VCaP (cell line): ENCODE measurements around the gene ZNF611.
"Not testable (repeated sequence)": the region's sequence is repeated elsewhere in the genome, so short reads cannot be mapped to it uniquely, and the experiment has no call there.

Experiments used
- H3K27ac ChIP-seq: fragments of 450-650 bp; 2 replicates; pipeline ENCODE4 v1.5.1; 2017
- TF ChIP-seq, protein P1 (sequence below): fragments of 450-650 bp; conservative IDR thresholded peaks from 2 replicates; pipeline ENCODE4 v1.5.1; 2017; ENCODE audit warnings: mild to moderate bottlenecking, moderate library complexity

ZNF611 gene

DNA sequence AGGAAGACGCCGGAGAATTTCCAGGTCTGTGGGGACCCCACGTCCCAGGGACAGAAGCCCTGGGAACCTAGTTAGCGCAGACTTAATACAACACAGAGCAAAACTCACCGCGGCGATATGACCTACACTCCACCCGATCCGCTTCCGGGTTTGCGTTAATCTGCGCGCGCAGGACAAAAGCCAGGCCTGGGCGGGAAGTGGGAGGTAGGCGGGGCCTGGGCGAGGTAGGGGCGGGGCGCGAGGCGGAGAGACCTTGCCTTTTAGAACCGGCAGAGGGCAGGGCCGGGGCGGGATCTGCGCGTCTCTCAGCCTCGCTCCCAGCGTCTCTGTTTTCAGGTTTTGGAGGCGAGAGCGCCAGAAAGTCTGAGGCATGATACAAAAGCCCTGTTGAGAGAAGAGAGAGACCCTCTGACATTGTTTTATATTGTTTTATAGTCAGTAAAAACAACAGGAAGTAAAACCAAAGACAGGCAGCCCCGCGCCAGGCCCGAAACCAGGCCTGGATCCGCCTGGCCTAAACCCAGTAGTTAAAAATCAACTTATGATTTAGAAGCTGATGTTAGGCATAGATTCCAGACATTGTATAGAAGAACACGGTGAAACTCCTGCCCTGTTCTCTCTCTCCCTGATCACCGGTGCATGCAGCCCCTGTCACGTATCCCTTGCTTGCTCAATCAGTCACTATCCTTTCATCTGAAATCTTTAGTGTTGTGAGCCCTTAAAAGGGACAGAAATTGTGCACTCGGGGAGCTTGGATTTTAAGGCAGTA is at the start of gene ZNF611:
ZNF611 (minus strand) TSS at position 152 of the 769 bp plus-strand sequence. CDS start 19,150 bp downstream, outside the sequence.
- TF ChIP-seq, protein P1, sequence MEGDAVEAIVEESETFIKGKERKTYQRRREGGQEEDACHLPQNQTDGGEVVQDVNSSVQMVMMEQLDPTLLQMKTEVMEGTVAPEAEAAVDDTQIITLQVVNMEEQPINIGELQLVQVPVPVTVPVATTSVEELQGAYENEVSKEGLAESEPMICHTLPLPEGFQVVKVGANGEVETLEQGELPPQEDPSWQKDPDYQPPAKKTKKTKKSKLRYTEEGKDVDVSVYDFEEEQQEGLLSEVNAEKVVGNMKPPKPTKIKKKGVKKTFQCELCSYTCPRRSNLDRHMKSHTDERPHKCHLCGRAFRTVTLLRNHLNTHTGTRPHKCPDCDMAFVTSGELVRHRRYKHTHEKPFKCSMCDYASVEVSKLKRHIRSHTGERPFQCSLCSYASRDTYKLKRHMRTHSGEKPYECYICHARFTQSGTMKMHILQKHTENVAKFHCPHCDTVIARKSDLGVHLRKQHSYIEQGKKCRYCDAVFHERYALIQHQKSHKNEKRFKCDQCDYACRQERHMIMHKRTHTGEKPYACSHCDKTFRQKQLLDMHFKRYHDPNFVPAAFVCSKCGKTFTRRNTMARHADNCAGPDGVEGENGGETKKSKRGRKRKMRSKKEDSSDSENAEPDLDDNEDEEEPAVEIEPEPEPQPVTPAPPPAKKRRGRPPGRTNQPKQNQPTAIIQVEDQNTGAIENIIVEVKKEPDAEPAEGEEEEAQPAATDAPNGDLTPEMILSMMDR = peak; percentile 55
- peak within 1 kb of the TSS; percentile 94 for H3K27ac ChIP-seq

GRCh38 chr19:52782864-52783263 is 48.0 kb upstream of the ZNF611 start:
- not testable (repeated sequence) for H3K27ac ChIP-seq

- no peak overlapping the region for H3K27ac ChIP-seq
- TF ChIP-seq, protein P1 = no peak
Measured at GRCh38 chr19:52778811-52779210, 44.0 kb upstream of the ZNF611 start.

DNA sequence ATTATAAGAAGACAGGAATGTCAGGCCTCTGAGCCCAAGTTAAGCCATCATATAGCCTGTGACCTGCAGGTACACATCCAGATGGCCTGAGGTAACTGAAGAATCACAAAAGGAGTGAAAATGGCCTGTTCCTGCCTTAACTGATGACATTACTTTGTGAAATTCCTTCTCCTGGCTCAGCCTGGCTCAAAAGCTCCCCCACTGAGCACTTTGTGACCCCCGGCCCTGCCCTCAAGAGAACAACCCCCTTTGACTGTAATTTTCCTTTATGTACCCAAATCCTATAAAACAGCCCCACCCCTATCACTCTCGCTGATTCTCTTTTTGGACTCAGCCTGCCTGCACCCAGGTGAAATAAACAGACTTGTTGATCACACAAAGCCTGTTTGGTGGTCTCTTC is 21.6 kb upstream of the ZNF611 start:
- not testable (repeated sequence) for H3K27ac ChIP-seq

GRCh38 chr19:52749780-52750179 is 14.9 kb upstream of the ZNF611 start:
- H3K27ac ChIP-seq = 0 out of 2 replicates have a peak overlapping the region, but pooled peaks have one; percentile 5

DNA sequence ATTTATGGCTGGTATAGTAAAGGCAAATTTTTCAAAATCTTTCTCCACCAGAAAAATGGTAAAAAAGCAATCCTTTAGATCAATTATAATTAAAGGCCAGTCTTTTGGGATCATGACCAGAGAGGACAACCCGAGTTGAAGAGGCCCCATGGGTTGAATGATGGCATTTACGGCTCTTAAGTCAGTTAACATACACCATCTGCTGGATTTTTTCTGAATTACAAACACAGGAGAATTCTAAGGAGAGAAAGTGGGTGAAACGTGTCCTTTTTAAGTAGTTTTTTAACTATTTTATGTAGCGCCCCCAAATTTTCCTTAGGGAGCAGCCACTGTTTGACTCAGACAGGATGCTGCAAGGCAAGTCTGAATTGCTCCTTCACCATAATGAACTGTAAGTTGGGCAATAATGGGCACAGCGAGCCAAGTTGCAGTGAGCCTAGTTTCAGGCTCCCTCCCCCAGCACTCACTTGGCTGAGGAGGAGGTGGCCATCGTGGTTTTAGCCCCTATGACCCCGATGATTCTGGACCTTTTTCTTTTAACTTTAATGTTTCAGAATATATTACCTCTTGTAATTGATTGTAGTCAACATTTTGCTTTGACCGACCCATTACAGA is 13.6 kb upstream of the ZNF611 start:
- H3K27ac ChIP-seq = no peak overlapping the region
- TF ChIP-seq, protein P1 = peak; percentile 79

More at GRCh38 chr19:52749780-52750179, 14.9 kb upstream of the ZNF611 start:
- TF ChIP-seq, protein P1 = no peak

DNA sequence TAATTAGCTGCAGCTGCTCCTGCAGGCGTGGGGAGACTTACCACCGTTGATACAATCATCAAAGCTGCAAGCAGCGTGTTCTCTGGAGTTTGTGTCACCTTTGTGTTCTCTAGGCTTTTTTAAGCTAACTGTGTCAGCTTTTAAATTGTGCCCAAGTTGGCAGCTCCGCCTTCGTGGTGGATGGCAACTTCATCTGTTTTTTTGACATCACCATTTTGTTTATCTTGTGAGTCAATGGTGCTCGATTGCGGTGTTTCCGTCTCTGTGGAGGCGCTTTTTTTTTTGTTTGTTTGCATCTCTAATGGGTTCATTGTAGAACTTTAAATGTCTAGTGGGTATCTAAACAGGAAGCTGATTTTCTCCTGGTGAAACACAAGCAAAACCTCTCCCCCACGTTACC is 11.1 kb upstream of the ZNF611 start:
- not testable (repeated sequence) for H3K27ac ChIP-seq

DNA sequence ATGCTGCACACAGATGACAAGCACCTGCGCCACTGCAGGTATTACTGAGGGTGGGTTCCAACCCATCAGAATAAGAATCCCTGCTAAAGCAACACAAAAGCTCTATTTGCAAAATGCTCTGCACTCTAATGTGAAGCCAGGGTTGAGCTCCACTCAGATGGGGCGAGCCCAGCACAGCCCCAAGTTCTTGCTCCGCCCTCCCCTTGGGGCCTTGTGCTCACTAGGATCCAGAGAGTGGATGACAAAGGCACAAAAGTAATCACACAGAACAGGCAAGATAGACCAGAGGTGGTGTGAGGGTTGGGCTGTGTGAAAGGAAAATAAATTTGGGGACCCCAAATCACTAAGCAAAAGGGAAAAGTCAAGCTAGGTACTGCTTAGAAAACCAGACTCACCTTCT is 8.2 kb upstream of the ZNF611 start:
- H3K27ac ChIP-seq = no peak overlapping the region
- TF ChIP-seq, protein P1 = no peak

GRCh38 chr19:52742516-52742915 is 7.7 kb upstream of the ZNF611 start:
- TF ChIP-seq, protein P1 = no peak
- H3K27ac ChIP-seq = no peak overlapping the region
